Limb (tissue), 2 donors: Measurements from ENCODE around the gene ZNF324B.
"Not testable (repeated sequence)": the region's sequence is repeated elsewhere in the genome, so short reads cannot be mapped to it uniquely, and the experiment has no call there.

ENCODE experiments used
- DNase-seq, 2 donors: peaks; one replicate each; pipeline ENCODE4 v3.0.0-alpha.2; 2016; ENCODE audit errors: extremely low spot score in 2 of 2

Gene ZNF324B

DNA sequence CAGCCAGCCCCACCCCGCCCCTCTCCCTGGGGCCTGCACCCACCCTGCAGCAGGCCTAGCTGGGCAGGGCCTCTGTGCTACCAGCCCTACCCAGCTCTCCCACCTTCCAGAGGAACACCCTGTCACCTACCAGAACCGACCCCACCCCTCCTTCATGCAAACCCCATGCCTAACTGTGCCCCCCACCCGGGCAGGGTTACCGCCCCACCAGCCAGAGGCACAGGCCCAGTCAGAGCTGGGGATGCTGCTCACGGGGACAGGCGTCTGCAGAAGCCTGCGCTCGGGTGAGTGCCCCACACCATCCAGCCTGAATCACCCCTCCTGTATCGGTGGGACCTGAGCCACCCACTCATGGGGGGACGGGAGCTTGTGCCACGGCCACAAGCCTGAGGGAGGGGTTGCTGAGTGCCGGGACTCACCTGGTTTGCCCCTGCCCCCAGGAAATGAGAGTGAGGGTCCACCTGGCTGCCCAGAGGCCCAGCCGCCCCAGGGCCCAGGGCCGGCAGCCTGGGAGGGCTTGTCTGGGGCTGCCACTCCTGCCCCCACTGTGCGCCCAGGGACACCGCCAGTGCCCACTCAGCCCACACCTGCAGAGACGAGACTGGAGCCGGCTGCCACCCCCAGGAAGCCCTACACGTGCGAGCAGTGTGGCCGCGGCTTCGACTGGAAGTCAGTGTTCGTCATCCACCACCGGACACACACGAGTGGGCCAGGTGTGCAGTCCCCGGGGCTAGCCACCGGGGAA, 28.5 kb downstream of the ZNF324B start:
- DNase-seq = no peak

DNA sequence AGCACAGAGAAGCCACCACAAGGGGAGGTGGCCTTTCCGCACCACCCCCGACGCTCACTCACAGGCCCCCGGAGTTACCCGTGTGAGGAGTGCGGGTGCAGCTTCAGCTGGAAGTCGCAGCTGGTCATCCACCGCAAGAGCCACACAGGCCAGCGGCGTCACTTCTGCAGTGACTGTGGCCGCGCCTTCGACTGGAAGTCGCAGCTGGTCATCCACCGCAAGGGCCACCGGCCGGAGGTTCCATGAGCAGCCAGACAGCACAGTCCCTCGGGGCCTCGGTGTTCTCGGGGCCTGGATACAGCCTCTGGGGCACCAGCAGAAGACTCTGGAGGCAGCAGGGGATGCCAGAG, 29.0 kb downstream of the ZNF324B start:
- DNase-seq = no peak

DNA sequence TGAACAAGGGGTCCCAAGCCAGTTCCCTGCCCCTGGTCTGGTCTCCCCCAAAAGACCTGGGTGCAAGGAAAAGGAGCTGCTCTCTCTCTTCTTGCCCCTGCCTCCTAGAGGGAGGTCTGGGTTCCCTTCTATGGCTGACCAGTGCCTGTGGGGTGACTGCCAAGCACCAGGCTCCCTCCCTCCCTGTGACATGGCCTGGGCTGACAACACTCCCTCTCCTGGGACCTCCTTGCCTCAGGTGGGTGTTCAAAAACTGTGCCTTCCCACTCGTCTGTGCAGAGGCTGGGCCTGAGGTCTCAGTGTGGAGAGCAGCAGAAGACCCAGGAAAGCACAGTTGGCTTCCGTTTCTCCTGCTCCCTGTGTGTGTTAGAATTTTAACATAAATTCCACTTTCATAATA, 29.4 kb downstream of the ZNF324B start:
- DNase-seq = no peak

DNA sequence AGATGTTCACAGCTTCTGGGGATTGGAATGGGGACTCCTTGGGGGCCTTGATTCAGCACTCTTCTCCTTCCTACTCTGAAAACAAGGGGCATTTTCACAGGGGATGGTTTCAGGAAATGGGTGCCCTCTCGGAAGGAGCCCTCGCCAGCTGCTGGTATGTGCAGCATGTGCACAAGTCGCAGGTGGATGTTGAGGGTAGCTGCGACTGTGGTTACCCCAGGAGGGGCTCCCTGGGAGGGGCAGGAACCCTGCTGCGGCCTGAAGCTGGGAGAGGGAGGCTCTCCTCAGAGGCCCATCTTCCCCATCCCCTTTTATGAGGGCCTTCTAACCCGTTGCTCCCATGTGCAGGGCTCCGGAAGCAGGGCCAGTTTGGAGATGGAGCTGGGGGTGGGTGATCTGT, 30.9 kb downstream of the ZNF324B start:
- DNase-seq = no peak

DNA sequence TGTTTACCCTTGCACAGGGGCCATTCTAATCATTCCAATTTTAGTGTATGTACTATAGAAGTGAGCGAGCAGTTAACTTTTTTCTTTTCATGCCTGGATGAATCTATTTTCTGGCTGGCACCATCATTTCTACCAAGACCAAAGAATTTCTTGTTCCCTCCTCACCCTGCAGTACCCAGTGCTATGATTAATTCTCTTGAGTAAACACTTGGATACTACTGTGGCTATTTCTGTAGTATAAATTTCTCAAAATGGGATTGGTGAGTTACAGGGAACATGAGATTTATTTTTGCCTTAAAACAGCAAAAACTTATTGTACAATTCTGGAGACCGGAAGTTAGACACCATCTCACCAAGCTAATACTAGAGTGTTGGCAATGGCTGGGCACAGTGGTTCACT, 32.4 kb downstream of the ZNF324B start:
- no peak for DNase-seq

DNA sequence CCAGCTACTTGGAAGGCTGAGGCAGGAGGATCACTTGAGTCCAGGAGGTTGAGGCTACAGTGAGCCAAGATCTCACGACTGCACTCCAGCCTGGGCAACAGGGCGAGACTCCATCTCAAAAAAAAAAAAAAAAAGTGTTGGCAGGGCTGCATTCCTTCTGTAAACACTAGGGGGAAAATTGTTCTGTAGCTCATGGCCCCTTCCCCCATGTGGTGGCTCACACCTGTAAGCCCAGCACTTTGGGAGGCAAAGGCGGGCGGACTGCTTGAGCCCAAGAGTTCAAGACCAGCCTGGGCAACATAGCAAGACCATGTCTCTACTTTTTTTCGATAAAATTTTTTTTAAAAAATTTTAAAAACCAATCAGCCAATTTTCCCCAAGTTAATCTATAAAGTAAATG, 32.9 kb downstream of the ZNF324B start:
- DNase-seq = not testable (repeated sequence)

DNA sequence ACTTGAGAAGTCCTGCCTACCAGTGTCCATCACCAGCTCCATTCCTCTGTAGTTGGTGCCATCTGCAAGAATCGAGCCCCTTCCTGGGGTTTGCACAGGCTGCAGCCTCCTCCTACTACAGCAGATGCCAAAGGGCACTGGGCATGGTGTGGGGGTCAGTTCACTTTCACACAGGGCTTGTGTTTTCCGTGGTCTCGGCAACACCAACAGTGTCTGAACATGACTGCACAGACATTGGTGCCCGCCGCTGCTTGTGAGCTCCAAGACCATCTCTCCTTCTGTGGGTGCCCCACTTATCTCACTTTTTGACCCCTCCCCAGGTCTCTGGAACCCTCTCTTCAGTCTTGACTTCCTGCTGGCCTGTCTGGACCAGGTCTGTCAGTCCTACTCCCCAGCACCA, 40.0 kb downstream of the ZNF324B start:
- no peak for DNase-seq

DNA sequence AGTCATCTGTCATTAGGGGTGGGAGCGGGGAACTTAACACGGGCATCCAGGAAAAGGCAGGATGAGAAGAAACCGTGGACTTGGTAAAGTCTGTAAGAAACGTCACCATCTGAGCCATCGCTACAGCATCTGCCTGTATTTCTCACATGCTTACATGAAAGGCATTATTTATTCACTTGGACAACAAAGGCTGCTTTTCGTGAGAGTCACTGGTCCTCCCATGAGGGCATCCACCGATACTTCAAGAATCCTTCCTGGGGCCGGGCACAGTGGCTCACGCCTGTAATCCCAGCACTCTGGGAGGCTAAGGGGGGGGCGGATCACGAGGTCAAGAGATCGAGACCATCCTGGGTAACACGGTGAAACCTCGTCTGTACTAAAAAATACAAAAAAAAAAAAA, 40.8 kb downstream of the ZNF324B start:
- DNase-seq = no peak

DNA sequence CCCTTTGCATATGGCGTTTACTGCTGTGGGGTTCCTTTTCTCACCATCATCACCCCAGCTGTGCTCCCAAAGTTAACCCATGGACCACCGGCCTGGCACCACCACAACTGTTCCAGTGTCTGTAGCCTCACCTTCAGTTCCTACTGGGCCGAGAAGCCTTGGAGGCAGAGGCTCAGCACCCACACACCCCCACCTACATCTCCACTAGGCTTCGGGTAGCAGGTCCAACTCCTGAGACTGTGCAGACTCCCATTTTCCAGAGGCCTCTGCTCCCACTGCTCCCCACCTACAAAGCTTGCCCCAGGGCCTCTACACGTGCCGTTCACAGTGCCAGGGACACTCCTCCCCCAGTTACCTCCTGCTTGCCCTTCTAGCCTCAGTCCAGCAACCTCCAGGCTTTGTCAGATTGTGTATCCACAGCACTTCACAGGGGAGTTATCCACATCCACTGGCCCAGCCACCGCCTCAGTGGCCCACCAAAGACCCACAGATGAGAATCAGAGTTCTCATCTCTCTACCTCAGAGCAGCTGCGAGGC, 46.3 kb downstream of the ZNF324B start:
- DNase-seq = no peak

DNA sequence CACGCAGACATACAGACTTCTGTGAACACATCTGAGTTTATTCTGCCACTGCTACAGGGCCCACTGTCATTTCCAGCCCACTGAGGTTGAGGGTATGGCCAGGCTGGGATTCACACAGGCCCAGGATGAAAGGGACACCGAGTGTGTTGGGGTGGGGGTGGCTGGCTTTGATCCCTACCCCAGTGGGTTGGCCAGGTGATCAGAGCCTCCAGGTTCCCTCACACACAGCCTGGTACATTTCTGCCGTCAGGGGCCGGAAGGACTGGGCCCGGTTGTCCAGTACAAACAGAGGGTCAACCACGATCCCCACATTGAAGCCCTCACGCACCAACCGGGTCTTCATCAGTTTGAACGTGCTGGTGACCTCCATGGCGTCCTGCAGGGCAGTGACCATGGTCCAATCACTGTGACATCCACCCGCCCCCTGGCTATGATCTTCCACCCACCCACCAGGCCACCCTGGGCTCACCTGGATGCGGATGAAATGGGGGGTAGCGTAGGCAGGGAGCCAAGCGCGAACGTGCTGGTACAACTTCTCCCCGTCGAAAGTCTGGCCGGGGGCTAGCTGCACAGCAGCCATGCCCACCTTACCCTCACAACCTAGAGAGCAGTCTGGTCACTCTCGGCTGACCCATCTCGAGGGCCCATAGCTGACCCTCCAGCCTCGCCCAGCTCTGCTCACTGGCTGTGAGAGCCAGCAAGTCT, 47.0 kb downstream of the ZNF324B start:
- no peak for DNase-seq

DNA sequence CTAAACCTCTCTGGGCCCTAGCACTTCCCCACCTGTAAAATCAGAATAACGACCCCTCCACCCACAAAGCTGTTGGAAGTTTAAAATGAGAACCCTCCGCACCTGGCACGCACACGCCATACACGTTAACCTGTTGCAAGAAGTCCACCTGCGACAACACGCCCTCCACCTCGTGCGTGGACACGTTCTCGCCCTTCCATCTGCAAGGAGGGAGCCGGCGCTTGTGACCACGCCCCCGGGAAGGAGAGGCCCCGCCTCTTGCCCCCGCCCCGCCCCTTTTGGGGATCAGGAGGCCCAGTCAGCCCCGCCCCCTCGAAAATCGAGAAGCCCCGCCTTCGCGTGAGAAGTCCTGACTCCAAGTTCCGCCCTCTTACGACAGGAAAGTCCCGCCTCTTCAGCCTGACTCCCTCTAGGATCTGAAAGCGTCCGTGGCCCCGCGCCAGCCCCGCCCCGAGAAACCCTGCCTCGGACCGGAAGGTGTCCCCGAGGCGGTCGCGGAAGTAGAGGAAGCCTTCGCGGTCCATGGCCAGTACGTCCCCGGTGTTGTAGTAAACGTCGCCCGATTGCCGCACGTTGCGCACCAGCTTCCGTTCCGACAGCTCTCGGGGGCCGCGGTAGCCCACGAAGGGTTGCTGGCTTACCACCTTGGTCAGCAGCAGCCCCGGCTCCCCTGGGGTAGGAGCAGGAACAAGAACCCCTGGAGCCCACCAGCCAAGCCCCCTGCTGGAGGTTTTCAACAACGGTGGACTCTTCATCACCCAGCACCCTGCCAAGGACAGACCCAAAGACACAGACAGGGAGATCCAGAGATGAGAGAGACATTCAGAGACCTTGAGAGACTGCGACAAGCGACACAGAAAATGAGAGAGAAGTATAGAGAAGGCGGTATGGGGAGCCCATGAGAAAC, 47.9 kb downstream of the ZNF324B start:
- peak; percentile 95 to 97 for DNase-seq

DNA sequence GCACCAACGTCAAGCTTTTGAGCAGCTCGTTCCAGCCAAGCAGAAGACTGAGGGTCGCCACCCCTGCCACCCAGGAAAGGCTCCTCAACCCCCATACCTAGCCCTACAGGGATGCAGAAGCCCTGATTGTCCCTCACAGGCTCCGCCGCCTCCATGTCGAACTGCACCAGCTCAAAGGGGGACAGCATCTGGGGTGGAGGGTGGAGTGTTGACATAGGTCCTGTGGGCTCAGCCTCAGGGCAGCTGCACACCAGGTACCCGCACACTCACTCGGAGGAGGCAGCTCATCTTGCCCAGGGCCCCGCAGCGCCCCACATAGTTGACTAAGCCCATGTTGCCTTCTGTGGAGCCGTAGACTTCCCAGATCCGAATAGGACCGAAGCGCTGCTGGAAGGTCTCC, 48.8 kb downstream of the ZNF324B start:
- DNase-seq = no peak
